Measurements from ENCODE around the gene ADIPOR1. TPM values are rescaled to one million over a fixed set of nuclear protein-coding genes. Genes with fewer than 3 reads are reported as not detected.

Gene ADIPOR1
- total RNA-seq, 1 donor from 2014 or later = 76.6 TPM

DNA sequence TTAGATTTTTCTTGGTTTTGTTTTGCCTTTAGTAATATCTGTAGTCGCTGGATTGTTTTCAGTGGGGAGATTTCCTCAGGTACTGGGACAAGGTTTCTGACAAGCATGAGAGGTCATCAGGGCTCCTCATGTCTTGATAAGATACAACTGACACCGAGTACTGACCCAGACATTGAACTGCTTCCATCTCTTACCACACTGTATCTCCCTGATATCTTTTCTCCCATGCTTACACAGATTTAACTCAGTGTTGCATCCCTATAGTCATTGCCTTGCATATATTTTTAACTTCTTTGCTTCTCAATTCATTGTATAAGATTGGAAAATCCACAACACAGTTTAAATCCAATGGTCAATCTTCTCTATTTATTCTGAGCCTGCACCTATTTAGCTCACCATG, 21.3 kb upstream of the ADIPOR1 start:
- intact Hi-C loops (cut with DNase I) = no loop called here
- ATAC-seq (ENCODE audit: poor library complexity) (no peak), DNase-seq (no peak)

DNA sequence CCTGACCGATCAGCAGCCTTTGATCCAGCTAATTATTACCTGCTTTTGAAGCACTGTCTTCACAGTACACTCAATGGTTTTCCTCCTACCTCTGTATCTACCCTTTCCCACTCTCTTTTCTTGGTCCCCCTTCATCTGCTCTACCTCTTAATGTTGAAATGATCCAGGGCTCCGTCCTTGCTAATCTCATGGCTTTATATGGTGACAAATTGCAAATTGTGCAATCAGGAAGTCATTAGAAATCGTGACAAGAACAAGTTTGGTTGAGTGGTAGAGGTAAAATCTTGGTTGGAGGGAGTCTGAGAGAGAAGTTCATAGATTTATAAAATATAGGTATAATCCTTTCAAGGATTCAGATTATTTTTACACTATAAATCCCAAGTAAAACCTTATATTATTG, 18.5 kb upstream of the ADIPOR1 start:
- intact Hi-C loops (cut with DNase I) = no loop called here
- DNase-seq (no peak), ATAC-seq (ENCODE audit: poor library complexity) (no peak)

DNA sequence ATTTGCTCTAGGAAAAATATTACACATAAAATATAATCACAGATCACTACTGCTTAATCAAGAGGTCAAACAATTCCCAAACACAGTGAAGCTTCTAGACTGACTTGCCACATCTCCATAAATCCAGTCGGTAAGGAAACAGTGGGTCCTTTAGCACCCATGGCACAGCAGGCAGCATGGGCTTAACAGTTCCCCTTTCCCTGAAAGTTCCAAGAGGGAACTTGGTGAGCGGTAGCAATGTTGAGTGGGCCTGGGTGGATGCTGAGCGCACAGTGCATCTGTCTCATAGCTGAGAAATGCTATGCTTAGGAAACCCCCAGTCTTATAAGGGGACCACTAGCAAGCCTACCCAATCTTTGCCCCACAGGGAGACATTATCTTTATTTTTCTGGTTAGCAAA, 16.7 kb upstream of the ADIPOR1 start:
- intact Hi-C loops (cut with DNase I) = no loop called here
- DNase-seq = no peak
- ATAC-seq (ENCODE audit: poor library complexity) = no peak

DNA sequence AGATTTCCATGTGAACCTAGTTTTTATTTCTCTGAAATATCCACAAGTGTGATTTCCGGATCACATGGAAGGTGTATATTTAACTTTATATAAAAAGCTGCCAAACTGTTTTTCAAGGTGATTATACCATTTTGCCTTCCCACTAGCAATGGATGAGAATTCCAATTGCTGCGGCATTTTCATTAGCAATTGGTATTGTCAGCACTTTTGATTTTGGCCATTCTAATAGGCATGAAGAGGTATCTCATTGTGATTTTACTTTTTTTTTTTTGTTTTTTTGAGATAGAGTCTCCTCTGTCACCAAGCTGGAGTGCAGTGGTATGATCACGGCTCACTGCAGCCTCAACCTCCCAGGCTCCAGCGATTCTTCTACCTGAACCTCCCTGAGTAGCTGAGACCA, 13.9 kb upstream of the ADIPOR1 start:
- no peak for ATAC-seq (ENCODE audit: poor library complexity)
- no peak for DNase-seq
- intact Hi-C loops (cut with DNase I) = no loop called here

DNA sequence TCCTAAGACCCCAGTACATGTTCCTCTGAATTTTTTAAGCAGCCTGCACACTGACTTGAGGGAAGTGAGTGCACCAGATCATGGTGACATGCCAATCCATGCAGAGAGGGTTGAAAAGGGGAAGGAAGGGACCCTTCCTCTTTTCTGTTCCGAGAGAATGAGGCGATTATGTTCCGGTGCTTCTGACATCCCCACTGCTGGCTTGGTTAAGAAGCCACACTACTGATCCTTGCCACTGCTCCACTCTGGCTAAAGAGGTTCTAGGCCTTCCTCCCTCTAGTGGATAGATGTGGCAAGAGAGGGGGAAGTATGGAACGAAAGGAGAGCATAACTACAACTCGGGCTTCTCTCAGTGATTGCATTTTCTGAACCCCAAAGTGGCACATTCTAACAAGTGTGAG, 10.8 kb upstream of the ADIPOR1 start:
- DNase-seq (no peak), ATAC-seq (ENCODE audit: poor library complexity) (peak; percentile 49)
- intact Hi-C loops (cut with DNase I) = no loop called here

DNA sequence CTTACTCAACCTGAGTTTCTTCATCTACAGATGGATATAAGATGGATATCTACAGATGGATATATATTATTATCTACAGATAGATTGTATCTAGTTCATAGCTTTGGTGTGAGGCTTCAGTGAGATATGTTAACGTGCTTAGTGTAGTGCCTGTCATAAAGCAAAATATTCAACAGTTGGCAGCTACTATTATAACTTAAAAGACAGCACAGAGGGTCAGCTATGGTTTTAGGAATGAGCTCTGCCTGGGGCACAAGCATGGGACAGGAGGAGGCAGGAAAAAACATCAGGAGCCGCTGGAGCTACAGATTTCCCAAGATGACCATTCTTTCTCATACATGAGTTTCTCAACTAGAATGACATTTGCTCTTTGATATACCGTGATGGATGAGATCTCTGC, 10.2 kb upstream of the ADIPOR1 start:
- intact Hi-C loops (cut with DNase I) = no loop called here
- ATAC-seq (ENCODE audit: poor library complexity) (no peak), DNase-seq (no peak)

DNA sequence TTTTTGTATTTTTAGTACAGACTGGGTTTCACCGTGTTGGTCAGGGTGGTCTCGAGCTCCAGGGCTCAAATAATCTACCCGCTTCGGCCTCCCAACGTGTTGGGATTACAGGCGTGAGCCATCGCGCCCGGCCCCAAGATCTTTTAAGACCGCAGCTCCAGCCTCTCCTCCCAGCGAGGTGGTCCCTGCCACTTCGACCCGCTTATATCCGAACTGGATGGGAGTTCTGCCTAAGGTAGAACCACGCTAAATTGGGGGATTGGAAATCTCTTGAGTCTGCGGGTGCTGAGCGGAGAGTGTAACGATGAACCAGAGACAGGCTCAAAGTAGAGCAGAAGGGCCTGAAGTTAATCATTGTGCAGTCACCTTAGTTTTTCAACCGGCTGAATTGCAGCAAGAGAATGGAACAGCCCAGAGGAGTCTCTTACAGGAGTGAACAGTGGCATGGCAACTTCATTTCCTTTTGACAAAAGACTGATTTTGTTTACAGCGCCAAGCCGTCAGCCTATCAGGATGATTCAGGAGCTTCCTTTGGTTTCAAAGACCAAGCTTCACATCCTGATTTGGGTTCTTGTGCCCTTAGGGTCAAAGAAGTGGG, 9.7 kb upstream of the ADIPOR1 start:
- DNase-seq (no peak), ATAC-seq (ENCODE audit: poor library complexity) (no peak)
- intact Hi-C loops (cut with DNase I) = no loop called here

DNA sequence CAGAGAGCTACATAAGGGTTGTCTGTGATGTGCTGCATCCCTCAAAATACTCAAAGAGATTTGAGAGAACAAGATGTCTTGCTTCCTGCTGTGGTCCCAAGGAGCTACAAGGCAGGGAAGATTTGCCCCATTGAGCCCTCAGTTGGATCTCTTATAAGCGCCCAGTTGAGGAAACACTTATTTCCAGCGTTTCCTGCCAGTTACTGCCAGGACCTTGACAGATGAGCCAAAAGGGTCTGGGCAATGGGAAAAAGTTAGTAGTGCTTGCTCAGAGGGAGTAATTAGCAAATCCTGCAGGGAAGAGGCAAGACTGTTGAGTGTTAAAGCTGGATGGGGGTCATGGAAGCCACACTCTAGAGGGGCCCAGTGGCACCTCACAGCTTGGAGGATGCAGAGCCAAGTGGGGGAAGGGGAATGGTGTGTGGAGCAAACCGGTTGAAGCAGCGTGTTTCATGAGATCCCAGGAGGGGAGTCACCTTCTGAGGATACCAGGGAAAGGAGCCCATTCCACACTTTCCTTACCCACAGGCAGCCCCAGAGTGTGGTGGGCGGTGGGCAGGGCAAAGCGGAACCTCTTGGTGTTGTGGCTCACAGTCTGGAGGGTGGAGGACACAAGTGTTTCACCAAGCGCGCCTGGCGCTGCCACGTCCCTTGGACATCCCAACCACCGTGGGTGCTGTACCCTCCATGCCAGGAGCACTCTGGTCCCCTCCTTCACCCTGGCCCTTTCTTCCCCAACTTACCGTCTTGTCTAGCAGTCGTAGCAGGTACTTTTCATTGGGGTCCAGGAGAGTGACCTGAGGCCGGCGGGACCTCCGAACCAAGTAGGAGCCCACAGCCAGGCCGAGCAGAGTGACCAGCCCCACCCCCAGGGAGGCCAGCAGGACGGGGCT, 8.1 kb upstream of the ADIPOR1 start:
- DNase-seq (no peak), ATAC-seq (ENCODE audit: poor library complexity) (peak; percentile 4)
- intact Hi-C loops (cut with DNase I) = no loop called here

DNA sequence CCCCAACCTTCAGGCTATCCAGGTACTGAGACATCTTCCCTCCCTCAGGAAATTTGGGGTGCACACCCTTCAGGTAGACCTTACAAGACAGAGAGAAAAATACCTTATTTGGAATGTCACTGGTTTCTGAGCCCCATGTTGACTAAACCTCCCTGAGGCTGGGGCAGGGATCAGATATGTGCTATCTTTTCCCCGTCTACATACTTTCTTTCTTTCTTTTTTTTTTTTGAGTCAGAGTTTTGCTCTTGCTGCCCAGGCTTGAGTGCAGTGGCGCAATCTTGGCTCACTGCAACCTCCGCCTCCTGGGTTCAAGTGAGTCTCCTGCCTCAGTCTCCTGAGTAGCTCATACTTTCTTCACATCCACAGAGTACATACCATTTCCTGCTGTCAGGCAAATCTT, 7.3 kb upstream of the ADIPOR1 start:
- intact Hi-C loops (cut with DNase I) = no loop called here
- ATAC-seq (ENCODE audit: poor library complexity) (no peak), DNase-seq (no peak)

DNA sequence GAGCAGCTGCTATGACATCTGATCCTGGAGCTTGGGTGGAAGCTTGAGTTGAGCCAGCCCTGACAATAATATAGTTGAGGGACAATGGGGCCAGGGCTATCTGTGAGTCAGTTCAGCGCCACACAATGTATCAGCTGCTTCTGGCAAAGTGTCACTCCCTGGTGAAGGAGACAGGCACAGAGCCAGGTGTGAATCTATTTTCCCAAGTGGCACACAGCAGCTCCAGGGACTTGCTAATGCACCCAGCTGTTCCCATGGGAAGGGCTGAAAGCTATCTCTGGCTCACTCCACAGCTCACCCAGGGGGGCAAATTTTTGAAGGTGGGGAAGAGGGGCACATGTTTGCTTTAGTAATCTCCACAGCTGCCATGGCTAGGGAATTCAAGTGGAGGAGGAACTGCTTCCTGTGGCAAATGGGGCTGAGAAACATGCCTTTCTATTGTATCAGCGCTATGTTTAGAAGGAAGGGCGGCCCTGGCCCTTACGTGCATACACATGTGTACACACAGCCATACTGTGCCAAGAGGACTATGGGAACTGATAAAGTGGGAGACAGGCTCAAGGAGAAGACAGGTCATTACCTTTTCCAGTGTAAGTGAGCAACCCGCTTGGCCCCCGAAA, 6.8 kb upstream of the ADIPOR1 start:
- intact Hi-C loops (cut with DNase I) = no loop called here
- DNase-seq (no peak), ATAC-seq (ENCODE audit: poor library complexity) (peak; percentile 40)

DNA sequence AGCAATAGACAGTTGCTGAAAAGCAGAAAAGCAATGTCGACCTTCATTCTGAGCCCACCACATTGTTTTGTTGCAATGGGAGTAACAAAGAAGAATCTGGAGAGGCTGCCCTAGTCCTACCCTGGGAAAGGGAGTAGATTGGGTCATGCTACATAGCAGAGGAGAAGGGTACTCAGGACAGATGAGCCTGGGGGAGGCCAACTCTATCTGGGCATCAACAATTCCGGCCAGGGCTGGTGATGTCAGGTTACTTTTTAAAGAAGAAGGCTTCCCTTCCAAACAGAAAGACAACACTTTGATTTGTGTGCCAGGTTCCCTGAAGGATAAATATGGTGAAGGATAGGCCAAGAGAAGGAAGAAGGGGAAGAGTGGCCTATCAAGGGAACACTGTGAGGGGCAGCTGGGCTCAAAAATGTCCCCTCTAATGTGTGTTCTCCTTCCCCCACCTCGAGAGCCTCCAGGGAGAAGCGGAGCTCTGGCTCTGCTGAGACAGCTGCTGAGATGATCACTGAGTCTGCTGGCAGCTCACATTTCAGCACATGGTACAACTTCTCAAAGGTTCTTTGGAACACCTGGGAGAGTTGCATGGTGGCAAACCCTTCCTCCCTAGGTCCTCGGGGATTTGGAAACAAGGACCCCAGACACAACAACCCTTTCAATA, 3.2 kb upstream of the ADIPOR1 start:
- no peak for ATAC-seq (ENCODE audit: poor library complexity)
- no peak for DNase-seq
- intact Hi-C loops (cut with DNase I) = no loop called here

DNA sequence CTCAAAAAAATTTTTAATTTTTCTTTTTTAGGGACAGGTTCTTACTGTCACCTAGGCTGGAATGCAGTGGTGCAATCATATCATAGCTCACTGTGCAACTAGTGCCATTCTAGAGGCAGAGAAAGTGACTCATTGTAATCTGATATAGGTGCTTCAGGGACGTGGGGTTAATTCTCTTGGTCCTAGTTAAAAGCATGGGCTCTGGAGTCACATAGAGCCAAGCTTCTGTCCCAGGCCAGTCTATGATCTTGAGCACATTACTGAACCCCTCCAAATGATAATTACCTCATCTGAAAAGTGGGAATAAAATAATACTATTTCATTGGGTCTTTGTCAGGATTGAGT, 1.1 kb upstream of the ADIPOR1 start:
- DNase-seq = no peak
- intact Hi-C loops (cut with DNase I) = no loop called here
- ATAC-seq (ENCODE audit: poor library complexity) = no peak

DNA sequence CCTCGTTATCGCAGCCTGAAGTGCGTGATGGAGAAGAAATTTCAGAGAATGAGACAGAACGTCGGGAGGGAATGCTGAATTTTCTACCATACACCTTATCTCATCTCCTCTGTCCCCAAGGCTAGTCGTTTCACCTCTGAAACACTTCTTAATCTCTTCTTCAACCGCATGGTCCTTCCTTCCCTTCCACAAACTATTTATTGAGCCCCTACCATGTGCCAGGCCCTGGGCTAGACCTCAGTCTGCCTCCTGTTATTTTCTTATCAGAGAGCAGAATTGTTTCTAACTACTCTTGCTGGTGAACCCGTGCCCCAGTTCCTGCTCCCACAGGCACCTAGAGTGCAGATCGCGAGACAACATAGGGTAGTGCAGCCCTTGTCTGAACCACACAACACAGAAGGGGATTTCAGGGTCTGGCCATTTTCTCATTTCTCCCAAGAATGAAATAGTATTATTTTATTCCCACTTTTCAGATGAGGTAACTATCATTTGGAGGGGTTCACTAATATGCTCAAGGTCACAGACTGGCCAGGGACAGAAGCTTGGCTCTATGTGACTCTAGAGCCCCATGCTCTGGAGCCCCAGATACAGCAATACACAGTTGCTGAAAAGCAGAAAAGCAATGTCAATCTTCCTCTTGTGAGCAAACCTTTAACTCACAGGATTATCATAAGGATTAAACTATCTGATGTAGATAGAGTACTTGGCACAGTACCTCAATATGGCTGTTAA, 598 bp upstream of the ADIPOR1 start:
- ATAC-seq (ENCODE audit: poor library complexity) = peak; percentile 18
- intact Hi-C loops (cut with DNase I) = no loop called here
- no peak for DNase-seq

DNA sequence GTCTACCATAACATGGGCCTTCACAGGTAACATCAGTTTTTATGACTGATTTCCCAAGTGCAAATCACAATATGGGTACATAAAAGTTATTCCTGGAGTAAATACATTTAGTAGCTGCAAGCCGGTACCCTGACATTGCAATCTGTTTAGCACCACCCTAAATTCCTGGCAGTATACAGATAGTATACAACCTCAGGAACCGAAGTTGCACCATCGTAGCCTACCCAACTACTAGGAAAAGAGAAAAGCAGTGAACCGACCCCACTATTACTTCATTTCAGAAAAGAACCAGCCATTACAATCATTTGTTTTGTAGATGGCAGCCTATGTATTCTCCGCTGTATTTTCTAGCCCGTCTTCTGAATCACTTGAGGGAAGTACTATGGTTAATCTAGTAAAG, 1.1 kb downstream of the ADIPOR1 start:
- DNase-seq (no peak), ATAC-seq (ENCODE audit: poor library complexity) (no peak)
- intact Hi-C loops (cut with DNase I) = no loop called here

DNA sequence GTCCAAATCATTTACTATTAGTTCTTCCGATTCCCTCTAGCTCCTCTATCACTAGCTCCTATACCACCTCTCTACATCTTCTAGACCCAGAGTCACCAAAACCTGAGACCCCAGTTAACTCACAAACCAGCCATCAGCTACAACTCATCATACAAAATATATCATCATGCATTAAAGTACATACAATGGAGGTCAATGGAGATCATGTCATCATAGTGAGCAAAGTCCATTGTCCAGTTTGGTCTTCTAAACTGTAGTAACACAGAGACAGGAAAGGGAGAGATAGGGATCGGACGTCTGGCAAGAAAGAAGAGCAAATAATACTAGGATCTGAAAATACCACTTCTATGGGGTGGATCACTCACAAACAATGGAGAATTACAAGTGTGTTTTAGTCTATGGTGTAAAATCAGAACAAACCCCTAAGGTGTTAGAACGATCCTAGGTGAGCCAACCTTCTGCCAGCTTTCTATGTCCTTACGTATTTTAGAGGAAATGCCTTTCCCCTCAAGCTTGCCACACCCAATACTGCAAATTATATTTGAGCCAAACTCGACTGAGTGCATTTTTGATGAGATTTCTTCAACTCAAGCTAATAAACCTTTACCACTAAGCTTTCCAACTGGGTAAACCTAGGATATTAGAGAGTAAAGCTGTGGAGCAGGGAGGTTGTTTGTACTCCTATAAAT, 3.9 kb downstream of the ADIPOR1 start:
- ATAC-seq (ENCODE audit: poor library complexity) (no peak), DNase-seq (no peak)
- intact Hi-C loops (cut with DNase I) = no loop called here

DNA sequence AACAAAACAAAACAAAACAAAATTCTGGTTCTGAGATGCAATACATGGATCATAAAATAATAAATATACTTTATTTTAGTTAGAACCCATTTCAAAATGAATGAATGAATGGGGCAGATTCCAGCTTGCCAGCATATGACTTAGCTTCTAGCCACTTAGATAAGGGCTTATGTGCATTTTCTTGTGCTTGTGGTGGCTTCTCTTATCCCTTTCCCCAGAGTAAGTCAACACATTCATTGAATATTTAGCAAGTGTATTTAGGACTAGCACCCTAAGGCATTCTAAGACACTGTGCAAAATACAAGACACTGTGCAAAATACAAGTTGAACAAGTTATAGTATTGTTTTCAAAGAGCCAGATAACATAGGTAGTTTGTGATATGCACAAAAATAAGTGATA, 4.7 kb downstream of the ADIPOR1 start:
- intact Hi-C loops (cut with DNase I) = no loop called here
- DNase-seq (no peak), ATAC-seq (ENCODE audit: poor library complexity) (no peak)

DNA sequence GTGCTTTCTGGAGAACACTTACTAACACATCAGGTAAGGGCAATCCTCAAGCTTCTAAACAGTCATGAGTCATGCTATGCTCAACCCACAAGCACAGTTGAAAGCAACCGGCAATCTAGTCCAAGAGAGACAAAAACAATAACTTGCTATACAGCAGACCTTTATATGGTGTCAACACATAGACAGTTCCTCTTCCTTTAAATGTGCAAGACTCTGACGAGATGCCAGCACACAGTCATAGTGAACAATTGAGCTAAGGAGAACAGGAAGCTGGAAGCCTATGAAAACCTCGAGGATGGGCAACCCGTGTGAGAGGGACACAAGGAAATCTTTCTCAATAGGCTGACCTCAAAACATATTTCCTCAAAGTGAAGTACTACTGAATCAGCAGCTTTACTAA, 5.3 kb downstream of the ADIPOR1 start:
- intact Hi-C loops (cut with DNase I) = no loop called here
- peak; percentile 62 for ATAC-seq (ENCODE audit: poor library complexity)
- no peak for DNase-seq

DNA sequence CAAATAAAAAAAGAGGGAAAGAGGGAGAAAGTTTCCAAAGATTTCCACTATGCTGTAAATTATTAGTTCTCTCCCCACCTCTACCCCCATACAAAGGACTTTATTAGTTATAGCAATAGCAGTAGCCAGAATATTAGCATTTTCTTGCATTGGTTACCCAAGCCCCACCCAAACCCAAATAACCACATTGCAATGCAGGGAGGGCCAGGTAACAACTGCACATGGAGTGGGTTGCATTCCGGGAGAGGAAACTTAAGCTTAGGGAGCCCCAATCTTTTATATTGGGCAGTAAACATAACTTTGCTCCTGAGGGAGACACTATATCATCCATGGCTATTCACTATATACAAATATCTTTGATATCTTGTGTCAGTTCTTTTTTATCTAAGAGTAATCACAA, 6.0 kb downstream of the ADIPOR1 start:
- DNase-seq (no peak), ATAC-seq (ENCODE audit: poor library complexity) (no peak)
- intact Hi-C loops (cut with DNase I) = no loop called here

DNA sequence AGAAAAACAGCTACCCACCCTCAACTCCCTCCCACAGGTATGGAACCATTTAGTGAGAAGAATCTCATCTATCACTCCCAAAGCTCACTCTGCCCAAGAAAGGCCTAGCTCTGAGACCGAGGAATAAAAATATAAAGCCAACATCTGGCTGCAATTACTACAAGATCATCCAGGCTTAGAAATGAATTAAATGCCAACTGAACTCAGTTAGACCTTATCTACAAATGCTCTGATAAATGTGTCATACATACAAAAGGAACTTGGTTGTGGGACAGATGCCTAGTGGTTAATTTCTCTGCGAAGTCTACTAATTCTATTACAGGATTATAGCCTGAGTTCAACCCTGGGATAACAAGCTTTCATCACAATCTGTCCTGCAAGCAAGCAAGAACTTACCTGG, 6.7 kb downstream of the ADIPOR1 start:
- intact Hi-C loops (cut with DNase I) = no loop called here
- no peak for DNase-seq
- no peak for ATAC-seq (ENCODE audit: poor library complexity)
